Activated CD4-positive, alpha-beta T cell treated with anti-CD3 and anti-CD28 coated beads, Interleukin-2, amount 10 ng/mL, durations not matched to agents 24 days and 14 days (primary cell): Measurements from ENCODE around the gene BBC3. TPM values are rescaled to one million over a fixed set of nuclear protein-coding genes. Genes with fewer than 3 reads are reported as not detected.

ENCODE experiments used
- DNase-seq: peaks from one replicate; pipeline ENCODE4 v3.0.0; 2022
- H3K27ac Mint-ChIP-seq: one replicate; pipeline ENCODE4 v1.8.0; 2022; ENCODE audit warnings: mild to moderate bottlenecking, mixed read lengths
- H3K27me3 Mint-ChIP-seq: one replicate; pipeline ENCODE4 v1.8.0; 2022; ENCODE audit warnings: mixed read lengths
- H3K36me3 Mint-ChIP-seq: one replicate; pipeline ENCODE4 v1.8.0; 2022; ENCODE audit warnings: low read depth, mild to moderate bottlenecking, mixed read lengths
- H3K4me1 Mint-ChIP-seq: one replicate; pipeline ENCODE4 v1.8.0; 2021; ENCODE audit warnings: mixed read lengths
- H3K4me3 Mint-ChIP-seq: one replicate; pipeline ENCODE4 v1.8.0; 2022; ENCODE audit warnings: mild to moderate bottlenecking, moderate library complexity, mixed read lengths
- H3K9me3 Mint-ChIP-seq: one replicate; pipeline ENCODE4 v1.8.0; 2021; ENCODE audit warnings: mixed read lengths
- intact Hi-C: fragments of 100-400 bp; cut with micrococcal nuclease; formaldehyde crosslinking; loops from one replicate; pipeline ENCODE4 v1.15.1; 2023
- total RNA-seq: library from RNA; stranded (reverse); gene quantifications from 2 replicates; pipeline ENCODE4 v1.2.3, GENCODE V29; 2022

BBC3 gene
- total RNA-seq, 1 donor from 2014 or later = 17.4 TPM

GRCh38 chr19:47186446-47187334 is 44.3 kb downstream of the BBC3 start:
- Mint-ChIP-seq H3K4me3 (peak overlapping the region; percentile 71), H3K36me3 (peaks cover 58% of the 10 kb centered on the region), H3K27me3 (no peaks in the 10 kb centered on the region), H3K27ac (peak overlapping the region; percentile 98), H3K9me3 (no peaks in the 10 kb centered on the region), H3K4me1 (peaks cover 74% of the 10 kb centered on the region)
- intact Hi-C loops = loop anchor here (1.0 to 10.0 kb wide), 6 partner anchors 10 to 232 kb away; partner anchors contain the start of gene ZC3H4
- DNase-seq = peak; percentile 93

- no peaks in the 10 kb centered on the region for H3K9me3 Mint-ChIP-seq
- H3K27ac Mint-ChIP-seq = peak overlapping the region; percentile 80
- H3K36me3 Mint-ChIP-seq = peaks cover 59% of the 10 kb centered on the region
- DNase-seq = no peak
- no peaks in the 10 kb centered on the region for H3K27me3 Mint-ChIP-seq
- peak overlapping the region; percentile 27 for H3K4me3 Mint-ChIP-seq
- H3K4me1 Mint-ChIP-seq = peaks cover 64% of the 10 kb centered on the region
- intact Hi-C loops = loop anchor here (5.0 to 10.0 kb wide), 2 partner anchors 36 to 229 kb away; no protein-coding TSS in a partner anchor
Measured at GRCh38 chr19:47183601-47184000, 47.4 kb downstream of the BBC3 start.

- intact Hi-C loops = loop anchor here (5.0 to 10.0 kb wide), 2 partner anchors 32 to 225 kb away; no protein-coding TSS in a partner anchor
Measured at GRCh38 chr19:47179653-47180310, 51.2 kb downstream of the BBC3 start.

GRCh38 chr19:47176627-47177090 is 54.3 kb downstream of the BBC3 start:
- Mint-ChIP-seq H3K4me3 (peak overlapping the region; percentile 79), H3K9me3 (no peaks in the 10 kb centered on the region), H3K27ac (peak overlapping the region; percentile 94), H3K36me3 (peaks cover 58% of the 10 kb centered on the region), H3K4me1 (peaks cover 43% of the 10 kb centered on the region), H3K27me3 (no peaks in the 10 kb centered on the region)
- intact Hi-C loops = loop anchor here (1.0 kb wide), 3 partner anchors 10 to 17 kb away; no protein-coding TSS in a partner anchor
- peak; percentile 82 for DNase-seq

More at GRCh38 chr19:47179653-47180310, 51.2 kb downstream of the BBC3 start:
- H3K27me3 Mint-ChIP-seq = no peaks in the 10 kb centered on the region
- H3K9me3 Mint-ChIP-seq = no peaks in the 10 kb centered on the region
- H3K36me3 Mint-ChIP-seq = peaks cover 61% of the 10 kb centered on the region
- H3K27ac Mint-ChIP-seq = peak overlapping the region; percentile 73
- H3K4me1 Mint-ChIP-seq = peaks cover 64% of the 10 kb centered on the region
- peak; percentile 65 for DNase-seq
- peak overlapping the region; percentile 16 for H3K4me3 Mint-ChIP-seq

GRCh38 chr19:47176071-47176626 is 54.9 kb downstream of the BBC3 start:
- Mint-ChIP-seq H3K4me1 (peaks cover 43% of the 10 kb centered on the region), H3K9me3 (no peaks in the 10 kb centered on the region), H3K27ac (peak overlapping the region; percentile 94), H3K27me3 (no peaks in the 10 kb centered on the region), H3K36me3 (peaks cover 58% of the 10 kb centered on the region), H3K4me3 (peak overlapping the region; percentile 79)
- no peak for DNase-seq
- intact Hi-C loops = loop anchor here (1.0 kb wide), 3 partner anchors 10 to 17 kb away; no protein-coding TSS in a partner anchor

GRCh38 chr19:47172666-47173455 is 58.1 kb downstream of the BBC3 start:
- Mint-ChIP-seq H3K4me1 (peaks cover 25% of the 10 kb centered on the region), H3K9me3 (no peaks in the 10 kb centered on the region), H3K4me3 (no peak overlapping the region), H3K36me3 (peaks cover 54% of the 10 kb centered on the region), H3K27me3 (no peaks in the 10 kb centered on the region), H3K27ac (peak overlapping the region; percentile 46)
- intact Hi-C loops = no loop called here
- DNase-seq = no peak

Other genes with a start within 250 kb of the BBC3 start
- 0.21 and 0.47 TPM in 2 replicates for gene NPAS1, start 211.4 kb downstream of the BBC3 start, total RNA-seq
- gene TMEM160, start 182.6 kb downstream of the BBC3 start, total RNA-seq = 53.6 and 56.7 TPM in 2 replicates
- 97.3 and 103 TPM in 2 replicates for gene ZC3H4, start 117.4 kb downstream of the BBC3 start, total RNA-seq
- gene SAE1, start 100.4 kb downstream of the BBC3 start, total RNA-seq = 147 and 151 TPM in 2 replicates
- 40.6 and 44.6 TPM in 2 replicates for gene CCDC9, start 25.3 kb upstream of the BBC3 start, total RNA-seq
- 10.6 and 11.0 TPM in 2 replicates for gene INAFM1, start 43.7 kb upstream of the BBC3 start, total RNA-seq
- gene C5AR1, start 78.7 kb upstream of the BBC3 start, total RNA-seq = 0.16 and 0.88 TPM in 2 replicates
- gene C5AR2, start 101.0 kb upstream of the BBC3 start, total RNA-seq = not detected in 2 replicates
- gene DHX34, start 118.1 kb upstream of the BBC3 start, total RNA-seq = 31.3 and 32.4 TPM in 2 replicates
- gene MEIS3, start 188.3 kb upstream of the BBC3 start, total RNA-seq = not detected in 2 replicates
- gene SLC8A2, start 240.7 kb upstream of the BBC3 start, total RNA-seq = 0.05 TPM in 1 of 2 replicates, not detected in the other